ENCODE data around the gene SEPTIN10. TPM values are rescaled to one million over a fixed set of nuclear protein-coding genes. Genes with fewer than 3 reads are reported as not detected.

Gene SEPTIN10
- total and polyA plus RNA-seq, 4 donors = 51.6 to 82.6 (median 69.6) TPM

GRCh38 chr2:109607766-109608165, 6.0 kb downstream of the SEPTIN10 start:
- no peaks in the 10 kb centered on the region for H3K36me3 ChIP-seq (ENCODE audit: control insufficient read depth, insufficient read depth, low read length)
- no peak for DNase-seq (ENCODE audit: low read depth in 4 of 6, low spot score in 6 of 6)
- no peaks in the 10 kb centered on the region for H3K27me3 ChIP-seq (ENCODE audit: control insufficient read depth, insufficient read depth, low read length)
- WGBS (ENCODE audit: insufficient coverage) = no CpG with 5 or more reads among the region's 2 CpGs
- no peaks in the 10 kb centered on the region for H3K9me3 ChIP-seq (ENCODE audit: control insufficient read depth, insufficient read depth, low read length)
- H3K4me3 ChIP-seq (ENCODE audit: low read depth, low read length) = no peak overlapping the region
- H3K27ac ChIP-seq (ENCODE audit: low read depth, low read length) = no peak overlapping the region
- peaks cover 4% of the 10 kb centered on the region for H3K4me1 ChIP-seq (ENCODE audit: control insufficient read depth, insufficient read depth, low read length)

- no peaks in the 10 kb centered on the region for H3K36me3 ChIP-seq (ENCODE audit: control insufficient read depth, insufficient read depth, low read length)
- H3K27ac ChIP-seq (ENCODE audit: low read depth, low read length) = no peak overlapping the region
- DNase-seq (ENCODE audit: low read depth in 4 of 6, low spot score in 6 of 6) = no peak
- H3K4me3 ChIP-seq (ENCODE audit: low read depth, low read length) = no peak overlapping the region
- H3K4me1 ChIP-seq (ENCODE audit: control insufficient read depth, insufficient read depth, low read length) = peaks cover 10% of the 10 kb centered on the region
- no peaks in the 10 kb centered on the region for H3K9me3 ChIP-seq (ENCODE audit: control insufficient read depth, insufficient read depth, low read length)
- H3K27me3 ChIP-seq (ENCODE audit: control insufficient read depth, insufficient read depth, low read length) = no peaks in the 10 kb centered on the region
- 91% methylated on average over 4 of the region's 5 CpGs for WGBS (ENCODE audit: insufficient coverage)
Observed at GRCh38 chr2:109604597-109604996, 9.2 kb downstream of the SEPTIN10 start.

GRCh38 chr2:109602617-109603188, 11.1 kb downstream of the SEPTIN10 start:
- DNase-seq (ENCODE audit: low read depth in 4 of 6, low spot score in 6 of 6) = no peak
- peaks cover 10% of the 10 kb centered on the region for H3K4me1 ChIP-seq (ENCODE audit: control insufficient read depth, insufficient read depth, low read length)
- no peak overlapping the region for H3K4me3 ChIP-seq (ENCODE audit: low read depth, low read length)
- no peaks in the 10 kb centered on the region for H3K27me3 ChIP-seq (ENCODE audit: control insufficient read depth, insufficient read depth, low read length)
- H3K36me3 ChIP-seq (ENCODE audit: control insufficient read depth, insufficient read depth, low read length) = no peaks in the 10 kb centered on the region
- H3K27ac ChIP-seq (ENCODE audit: low read depth, low read length) = no peak overlapping the region
- no CpG with 5 or more reads among the region's 3 CpGs for WGBS (ENCODE audit: insufficient coverage)
- no peaks in the 10 kb centered on the region for H3K9me3 ChIP-seq (ENCODE audit: control insufficient read depth, insufficient read depth, low read length)

- Histone ChIP-seq H3K27me3 (ENCODE audit: control insufficient read depth, insufficient read depth, low read length) (no peaks in the 10 kb centered on the region), H3K27ac (ENCODE audit: low read depth, low read length) (no peak overlapping the region), H3K4me3 (ENCODE audit: low read depth, low read length) (no peak overlapping the region), H3K9me3 (ENCODE audit: control insufficient read depth, insufficient read depth, low read length) (no peaks in the 10 kb centered on the region), H3K4me1 (ENCODE audit: control insufficient read depth, insufficient read depth, low read length) (peaks cover 10% of the 10 kb centered on the region), H3K36me3 (ENCODE audit: control insufficient read depth, insufficient read depth, low read length) (no peaks in the 10 kb centered on the region)
- peak in 2 of 6 donors; percentile 57 to 64 for DNase-seq (ENCODE audit: low read depth in 4 of 6, low spot score in 6 of 6)
- 38% methylated on average over 3 of the region's 6 CpGs for WGBS (ENCODE audit: insufficient coverage)
Observed at GRCh38 chr2:109601783-109602182, 12.0 kb downstream of the SEPTIN10 start.

- H3K4me3 ChIP-seq (ENCODE audit: low read depth, low read length) = no peak overlapping the region
- 91% methylated on average over 3 of the region's 3 CpGs for WGBS (ENCODE audit: insufficient coverage)
- peaks cover 20% of the 10 kb centered on the region for H3K4me1 ChIP-seq (ENCODE audit: control insufficient read depth, insufficient read depth, low read length)
Observed at GRCh38 chr2:109597283-109597682, 16.5 kb downstream of the SEPTIN10 start.

GRCh38 chr2:109595644-109596043, 18.1 kb downstream of the SEPTIN10 start:
- Histone ChIP-seq H3K4me1 (ENCODE audit: control insufficient read depth, insufficient read depth, low read length) (peaks cover 17% of the 10 kb centered on the region), H3K9me3 (ENCODE audit: control insufficient read depth, insufficient read depth, low read length) (no peaks in the 10 kb centered on the region), H3K36me3 (ENCODE audit: control insufficient read depth, insufficient read depth, low read length) (peaks cover 3% of the 10 kb centered on the region), H3K4me3 (ENCODE audit: low read depth, low read length) (no peak overlapping the region), H3K27ac (ENCODE audit: low read depth, low read length) (no peak overlapping the region), H3K27me3 (ENCODE audit: control insufficient read depth, insufficient read depth, low read length) (no peaks in the 10 kb centered on the region)
- DNase-seq (ENCODE audit: low read depth in 4 of 6, low spot score in 6 of 6) = no peak
- WGBS (ENCODE audit: insufficient coverage) = 83% methylated on average over 2 of the region's 4 CpGs

More at GRCh38 chr2:109597283-109597682, 16.5 kb downstream of the SEPTIN10 start:
- no peaks in the 10 kb centered on the region for H3K9me3 ChIP-seq (ENCODE audit: control insufficient read depth, insufficient read depth, low read length)
- no peaks in the 10 kb centered on the region for H3K27me3 ChIP-seq (ENCODE audit: control insufficient read depth, insufficient read depth, low read length)
- no peak overlapping the region for H3K27ac ChIP-seq (ENCODE audit: low read depth, low read length)
- no peak for DNase-seq (ENCODE audit: low read depth in 4 of 6, low spot score in 6 of 6)
- H3K36me3 ChIP-seq (ENCODE audit: control insufficient read depth, insufficient read depth, low read length) = peaks cover 3% of the 10 kb centered on the region

GRCh38 chr2:109594246-109594885, 19.4 kb downstream of the SEPTIN10 start:
- H3K9me3 ChIP-seq (ENCODE audit: control insufficient read depth, insufficient read depth, low read length) = no peaks in the 10 kb centered on the region
- H3K36me3 ChIP-seq (ENCODE audit: control insufficient read depth, insufficient read depth, low read length) = peaks cover 3% of the 10 kb centered on the region
- H3K4me3 ChIP-seq (ENCODE audit: low read depth, low read length) = no peak overlapping the region
- H3K27me3 ChIP-seq (ENCODE audit: control insufficient read depth, insufficient read depth, low read length) = no peaks in the 10 kb centered on the region
- H3K27ac ChIP-seq (ENCODE audit: low read depth, low read length) = peak overlapping the region; percentile 54
- peak in 3 of 6 donors; percentile 31 to 88 (median 61) for DNase-seq (ENCODE audit: low read depth in 4 of 6, low spot score in 6 of 6)
- 75% methylated on average over 11 of the region's 16 CpGs for WGBS (ENCODE audit: insufficient coverage)
- peaks cover 14% of the 10 kb centered on the region for H3K4me1 ChIP-seq (ENCODE audit: control insufficient read depth, insufficient read depth, low read length)

- WGBS (ENCODE audit: insufficient coverage) = no CpG with 5 or more reads among the region's 3 CpGs
- peaks cover 3% of the 10 kb centered on the region for H3K36me3 ChIP-seq (ENCODE audit: control insufficient read depth, insufficient read depth, low read length)
- no peak overlapping the region for H3K4me3 ChIP-seq (ENCODE audit: low read depth, low read length)
- no peaks in the 10 kb centered on the region for H3K9me3 ChIP-seq (ENCODE audit: control insufficient read depth, insufficient read depth, low read length)
- H3K4me1 ChIP-seq (ENCODE audit: control insufficient read depth, insufficient read depth, low read length) = peaks cover 14% of the 10 kb centered on the region
- no peaks in the 10 kb centered on the region for H3K27me3 ChIP-seq (ENCODE audit: control insufficient read depth, insufficient read depth, low read length)
- no peak for DNase-seq (ENCODE audit: low read depth in 4 of 6, low spot score in 6 of 6)
- H3K27ac ChIP-seq (ENCODE audit: low read depth, low read length) = no peak overlapping the region
Observed at GRCh38 chr2:109592905-109593304, 20.9 kb downstream of the SEPTIN10 start.

- no peaks in the 10 kb centered on the region for H3K9me3 ChIP-seq (ENCODE audit: control insufficient read depth, insufficient read depth, low read length)
- H3K36me3 ChIP-seq (ENCODE audit: control insufficient read depth, insufficient read depth, low read length) = peaks cover 3% of the 10 kb centered on the region
- no peaks in the 10 kb centered on the region for H3K27me3 ChIP-seq (ENCODE audit: control insufficient read depth, insufficient read depth, low read length)
- H3K4me1 ChIP-seq (ENCODE audit: control insufficient read depth, insufficient read depth, low read length) = peaks cover 14% of the 10 kb centered on the region
- H3K27ac ChIP-seq (ENCODE audit: low read depth, low read length) = no peak overlapping the region
- no peak for DNase-seq (ENCODE audit: low read depth in 4 of 6, low spot score in 6 of 6)
- H3K4me3 ChIP-seq (ENCODE audit: low read depth, low read length) = no peak overlapping the region
Observed at GRCh38 chr2:109591206-109591605, 22.6 kb downstream of the SEPTIN10 start.

GRCh38 chr2:109586687-109587086, 27.1 kb downstream of the SEPTIN10 start:
- DNase-seq (ENCODE audit: low read depth in 4 of 6, low spot score in 6 of 6) = no peak
- Histone ChIP-seq H3K4me1 (ENCODE audit: control insufficient read depth, insufficient read depth, low read length) (no peaks in the 10 kb centered on the region), H3K27ac (ENCODE audit: low read depth, low read length) (no peak overlapping the region), H3K27me3 (ENCODE audit: control insufficient read depth, insufficient read depth, low read length) (no peaks in the 10 kb centered on the region), H3K9me3 (ENCODE audit: control insufficient read depth, insufficient read depth, low read length) (no peaks in the 10 kb centered on the region), H3K36me3 (ENCODE audit: control insufficient read depth, insufficient read depth, low read length) (no peaks in the 10 kb centered on the region), H3K4me3 (ENCODE audit: low read depth, low read length) (no peak overlapping the region)
